ENCODE data around the gene TRAPPC8. TPM values are rescaled to one million over a fixed set of nuclear protein-coding genes. Genes with fewer than 3 reads are reported as not detected.

Gene TRAPPC8
- polyA plus RNA-seq, 1 donor from 2014 or later = 57.8 TPM

DNA sequence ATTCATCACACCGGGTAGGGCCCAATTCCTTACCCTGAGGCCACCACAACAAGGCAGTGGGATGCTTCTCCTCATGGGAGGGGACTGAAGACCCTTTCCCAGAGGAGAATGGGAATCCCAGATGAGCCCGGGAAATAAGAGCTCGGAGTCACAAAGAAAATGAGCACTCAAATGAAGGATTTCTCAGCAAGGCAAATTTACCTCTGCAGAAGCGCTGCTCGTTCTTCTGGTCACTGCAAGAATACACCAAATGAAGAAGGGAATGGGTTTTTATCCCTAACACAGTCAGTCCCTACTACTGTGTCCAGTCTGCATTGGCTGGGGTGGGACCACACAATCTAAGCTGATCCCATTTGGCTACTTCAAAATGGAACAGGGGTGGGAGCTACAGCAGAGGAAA lies 35.7 kb upstream of the TRAPPC8 start:
- H3K27me3 ChIP-seq (ENCODE audit: insufficient read depth, low read depth, low read length) = no peaks in the 10 kb centered on the region
- H3K4me2 ChIP-seq (ENCODE audit: low read length) = no peak overlapping the region
- no peak overlapping the region for H2AFZ ChIP-seq (ENCODE audit: low read depth, low read length)
- TF ChIP-seq MXI1 (conservative IDR thresholded peaks at IDR 0.05; ENCODE audit: poor library complexity, severe bottlenecking) = no peak
- no peak for TF ChIP-seq RAD21 (conservative IDR thresholded peaks at IDR 0.05)
- TF ChIP-seq CTCF (IDR thresholded peaks at IDR 0.05; ENCODE audit: poor library complexity, severe bottlenecking) = no peak
- no peak for TF ChIP-seq TAF1 (IDR thresholded peaks at IDR 0.05; ENCODE audit: low read depth)
- H3K9me2 ChIP-seq (ENCODE audit: insufficient read depth, low read length) = no peaks in the 10 kb centered on the region
- H3K4me3 ChIP-seq (ENCODE audit: low read length) = no peak overlapping the region
- H3K27ac ChIP-seq (ENCODE audit: low read length) = no peak overlapping the region
- no peaks in the 10 kb centered on the region for H3K79me2 ChIP-seq (replicated peaks; ENCODE audit: insufficient read depth, low read length)
- no peaks in the 10 kb centered on the region for H3K9me3 ChIP-seq (ENCODE audit: low read length)
- no peaks in the 10 kb centered on the region for H3K36me3 ChIP-seq (ENCODE audit: insufficient read depth, low read length)
- H4K20me1 ChIP-seq (ENCODE audit: insufficient read depth) = no peaks in the 10 kb centered on the region
- no peaks in the 10 kb centered on the region for H3F3A ChIP-seq (ENCODE audit: insufficient read depth, low read length, poor library complexity, severe bottlenecking)
- H3K9ac ChIP-seq (ENCODE audit: low read length) = no peak overlapping the region

DNA sequence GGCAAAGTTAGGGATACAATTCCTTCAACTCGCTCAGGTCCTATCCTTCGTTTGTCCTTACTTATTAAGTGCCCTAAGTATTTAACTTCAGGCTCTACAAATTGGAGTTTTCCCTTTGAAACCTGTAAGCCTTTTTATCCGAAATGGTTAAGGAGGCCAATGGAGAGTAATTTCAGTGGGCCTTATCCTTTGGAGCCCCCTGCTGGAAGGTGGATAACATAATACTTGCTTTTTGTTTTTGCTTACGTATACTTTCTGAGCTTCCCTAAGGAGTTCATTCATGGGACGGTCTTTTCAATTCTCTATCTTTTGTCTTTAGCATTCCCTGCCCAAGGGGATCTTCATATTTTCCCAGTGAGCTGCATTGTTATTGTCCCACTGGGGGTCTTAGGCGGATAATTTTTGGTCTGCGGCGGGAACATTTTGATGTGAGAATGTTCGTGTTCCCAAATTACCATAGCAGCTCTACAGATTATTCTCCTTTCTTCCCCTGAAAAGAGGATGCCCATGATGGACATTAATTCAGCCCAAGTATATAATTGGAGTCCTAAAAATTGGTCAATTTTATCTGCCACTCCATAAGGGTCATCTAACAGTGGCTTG lies 34.4 kb upstream of the TRAPPC8 start:
- H3K36me3 ChIP-seq (ENCODE audit: insufficient read depth, low read length) = no peaks in the 10 kb centered on the region
- H2AFZ ChIP-seq (ENCODE audit: low read depth, low read length) = no peak overlapping the region
- no peaks in the 10 kb centered on the region for H3K9me3 ChIP-seq (ENCODE audit: low read length)
- H3K9ac ChIP-seq (ENCODE audit: low read length) = no peak overlapping the region
- H4K20me1 ChIP-seq (ENCODE audit: insufficient read depth) = no peaks in the 10 kb centered on the region
- no peak overlapping the region for H3K4me3 ChIP-seq (ENCODE audit: low read length)
- H3K4me2 ChIP-seq (ENCODE audit: low read length) = no peak overlapping the region
- H3F3A ChIP-seq (ENCODE audit: insufficient read depth, low read length, poor library complexity, severe bottlenecking) = no peaks in the 10 kb centered on the region
- H3K27ac ChIP-seq (ENCODE audit: low read length) = no peak overlapping the region
- no peaks in the 10 kb centered on the region for H3K9me2 ChIP-seq (ENCODE audit: insufficient read depth, low read length)
- TF ChIP-seq RAD21 (conservative IDR thresholded peaks at IDR 0.05) = peak; percentile 87
- TF ChIP-seq TAF1 (IDR thresholded peaks at IDR 0.05; ENCODE audit: low read depth) = no peak
- peak; percentile 82 for TF ChIP-seq CTCF (IDR thresholded peaks at IDR 0.05; ENCODE audit: poor library complexity, severe bottlenecking)
- no peak for TF ChIP-seq MXI1 (conservative IDR thresholded peaks at IDR 0.05; ENCODE audit: poor library complexity, severe bottlenecking)
- TF ChIP-seq, protein P1, sequence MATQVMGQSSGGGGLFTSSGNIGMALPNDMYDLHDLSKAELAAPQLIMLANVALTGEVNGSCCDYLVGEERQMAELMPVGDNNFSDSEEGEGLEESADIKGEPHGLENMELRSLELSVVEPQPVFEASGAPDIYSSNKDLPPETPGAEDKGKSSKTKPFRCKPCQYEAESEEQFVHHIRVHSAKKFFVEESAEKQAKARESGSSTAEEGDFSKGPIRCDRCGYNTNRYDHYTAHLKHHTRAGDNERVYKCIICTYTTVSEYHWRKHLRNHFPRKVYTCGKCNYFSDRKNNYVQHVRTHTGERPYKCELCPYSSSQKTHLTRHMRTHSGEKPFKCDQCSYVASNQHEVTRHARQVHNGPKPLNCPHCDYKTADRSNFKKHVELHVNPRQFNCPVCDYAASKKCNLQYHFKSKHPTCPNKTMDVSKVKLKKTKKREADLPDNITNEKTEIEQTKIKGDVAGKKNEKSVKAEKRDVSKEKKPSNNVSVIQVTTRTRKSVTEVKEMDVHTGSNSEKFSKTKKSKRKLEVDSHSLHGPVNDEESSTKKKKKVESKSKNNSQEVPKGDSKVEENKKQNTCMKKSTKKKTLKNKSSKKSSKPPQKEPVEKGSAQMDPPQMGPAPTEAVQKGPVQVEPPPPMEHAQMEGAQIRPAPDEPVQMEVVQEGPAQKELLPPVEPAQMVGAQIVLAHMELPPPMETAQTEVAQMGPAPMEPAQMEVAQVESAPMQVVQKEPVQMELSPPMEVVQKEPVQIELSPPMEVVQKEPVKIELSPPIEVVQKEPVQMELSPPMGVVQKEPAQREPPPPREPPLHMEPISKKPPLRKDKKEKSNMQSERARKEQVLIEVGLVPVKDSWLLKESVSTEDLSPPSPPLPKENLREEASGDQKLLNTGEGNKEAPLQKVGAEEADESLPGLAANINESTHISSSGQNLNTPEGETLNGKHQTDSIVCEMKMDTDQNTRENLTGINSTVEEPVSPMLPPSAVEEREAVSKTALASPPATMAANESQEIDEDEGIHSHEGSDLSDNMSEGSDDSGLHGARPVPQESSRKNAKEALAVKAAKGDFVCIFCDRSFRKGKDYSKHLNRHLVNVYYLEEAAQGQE (IDR thresholded peaks at IDR 0.05; ENCODE audit: borderline replicate concordance) = no peak
- TF ChIP-seq SMC3 (conservative IDR thresholded peaks at IDR 0.05; ENCODE audit: poor library complexity) = peak; percentile 84
- no peak for TF ChIP-seq EZH2 (IDR thresholded peaks at IDR 0.05; ENCODE audit: borderline replicate concordance, insufficient read depth, low read length, poor library complexity, severe bottlenecking)
- no peak for TF ChIP-seq POLR2AphosphoS5 (IDR thresholded peaks at IDR 0.05)
- no peak for TF ChIP-seq EP300 (conservative IDR thresholded peaks at IDR 0.05; ENCODE audit: poor library complexity, severe bottlenecking)
- no peaks in the 10 kb centered on the region for H3K79me2 ChIP-seq (replicated peaks; ENCODE audit: insufficient read depth, low read length)
- no peaks in the 10 kb centered on the region for H3K27me3 ChIP-seq (ENCODE audit: insufficient read depth, low read depth, low read length)

Data from neural cell (in vitro differentiated cells).